Stomach (tissue), 4 donors: ENCODE data around the gene LMOD1.

ENCODE experiments used
- EP300 ChIP-seq: sonication (generic); formaldehyde crosslinking; IDR thresholded peaks from one replicate; pipeline ENCODE4 v1.6.1; 2017; ENCODE audit warnings: antibody characterized with exemption
- POLR2A ChIP-seq, 4 donors: fragments of 450-650 bp; IDR thresholded peaks; one replicate each; pipeline ENCODE4 v1.6.1; 2016; ENCODE audit warnings: antibody characterized with exemption in 4 of 4, control low read depth in 2 of 4, mild to moderate bottlenecking in 1 of 4, moderate library complexity in 1 of 4
- POLR2AphosphoS5 ChIP-seq, 3 donors: sonication (generic); formaldehyde crosslinking; IDR thresholded peaks; one replicate each; pipeline ENCODE4 v1.6.1; 2016; ENCODE audit warnings: antibody characterized with exemption in 3 of 3
- TF ChIP-seq, protein P1 (sequence below), 7 experiments: fragments of 450-650 bp in 4 of 7; fragments of 200-600 bp in 3 of 7; sonication (generic) in 3 of 7; IDR thresholded peaks; one replicate each; pipeline ENCODE4 v1.5.1; 2016 to 2019; ENCODE audit warnings: antibody characterized with exemption in 7 of 7, control low read depth in 2 of 7, mild to moderate bottlenecking in 1 of 7

DNA sequence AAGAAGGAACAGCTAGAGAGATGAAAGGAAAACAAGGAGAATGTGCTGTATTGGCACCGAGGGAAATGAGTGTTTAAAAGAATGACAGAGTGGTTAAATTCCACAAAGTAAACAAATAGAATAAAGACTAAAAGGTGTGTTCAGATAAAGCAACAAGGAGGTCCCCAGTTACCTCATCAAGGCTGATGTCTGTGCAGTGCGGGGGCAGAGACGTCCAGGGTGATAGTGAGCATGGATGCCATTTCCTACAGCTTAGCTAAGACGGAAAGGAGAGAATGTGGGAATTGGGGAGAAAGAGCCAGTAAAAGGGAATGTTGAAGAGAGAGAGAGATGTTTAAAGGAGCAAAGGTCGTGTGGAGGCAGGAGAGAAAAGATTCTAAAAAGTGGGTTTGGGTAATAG lies 15.5 kb downstream of the LMOD1 start:
- TF ChIP-seq, protein P1, sequence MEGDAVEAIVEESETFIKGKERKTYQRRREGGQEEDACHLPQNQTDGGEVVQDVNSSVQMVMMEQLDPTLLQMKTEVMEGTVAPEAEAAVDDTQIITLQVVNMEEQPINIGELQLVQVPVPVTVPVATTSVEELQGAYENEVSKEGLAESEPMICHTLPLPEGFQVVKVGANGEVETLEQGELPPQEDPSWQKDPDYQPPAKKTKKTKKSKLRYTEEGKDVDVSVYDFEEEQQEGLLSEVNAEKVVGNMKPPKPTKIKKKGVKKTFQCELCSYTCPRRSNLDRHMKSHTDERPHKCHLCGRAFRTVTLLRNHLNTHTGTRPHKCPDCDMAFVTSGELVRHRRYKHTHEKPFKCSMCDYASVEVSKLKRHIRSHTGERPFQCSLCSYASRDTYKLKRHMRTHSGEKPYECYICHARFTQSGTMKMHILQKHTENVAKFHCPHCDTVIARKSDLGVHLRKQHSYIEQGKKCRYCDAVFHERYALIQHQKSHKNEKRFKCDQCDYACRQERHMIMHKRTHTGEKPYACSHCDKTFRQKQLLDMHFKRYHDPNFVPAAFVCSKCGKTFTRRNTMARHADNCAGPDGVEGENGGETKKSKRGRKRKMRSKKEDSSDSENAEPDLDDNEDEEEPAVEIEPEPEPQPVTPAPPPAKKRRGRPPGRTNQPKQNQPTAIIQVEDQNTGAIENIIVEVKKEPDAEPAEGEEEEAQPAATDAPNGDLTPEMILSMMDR (IDR thresholded peaks at IDR 0.05), result no peak
- TF ChIP-seq POLR2AphosphoS5 (IDR thresholded peaks at IDR 0.05) (no peak), EP300 (no peak), POLR2A (IDR thresholded peaks at IDR 0.05) (no peak)
